ENCODE data around the gene ALDH1B1.

DNA sequence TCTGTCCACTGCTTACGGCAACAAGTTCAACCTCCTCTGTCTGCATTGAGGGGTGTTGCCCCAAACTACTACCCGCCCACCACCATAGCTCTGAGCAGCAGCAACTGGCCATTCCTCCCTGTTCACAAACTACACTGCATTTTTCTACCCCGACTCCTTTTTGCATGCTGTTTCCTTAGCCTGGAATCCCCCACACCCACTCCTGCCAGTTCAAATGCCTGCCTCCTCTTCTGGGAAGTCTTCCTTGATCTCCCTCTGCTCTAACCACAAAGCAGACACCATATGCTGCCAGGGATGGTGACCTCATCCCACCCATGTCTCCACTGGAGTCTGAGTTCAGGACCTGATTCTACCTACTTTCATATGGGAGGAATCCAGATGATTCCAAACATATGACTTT lies 13.3 kb downstream of the ALDH1B1 start:
- no peak for TF ChIP-seq POLR2AphosphoS5 (IDR thresholded peaks at IDR 0.05)
- TF ChIP-seq, protein P1, sequence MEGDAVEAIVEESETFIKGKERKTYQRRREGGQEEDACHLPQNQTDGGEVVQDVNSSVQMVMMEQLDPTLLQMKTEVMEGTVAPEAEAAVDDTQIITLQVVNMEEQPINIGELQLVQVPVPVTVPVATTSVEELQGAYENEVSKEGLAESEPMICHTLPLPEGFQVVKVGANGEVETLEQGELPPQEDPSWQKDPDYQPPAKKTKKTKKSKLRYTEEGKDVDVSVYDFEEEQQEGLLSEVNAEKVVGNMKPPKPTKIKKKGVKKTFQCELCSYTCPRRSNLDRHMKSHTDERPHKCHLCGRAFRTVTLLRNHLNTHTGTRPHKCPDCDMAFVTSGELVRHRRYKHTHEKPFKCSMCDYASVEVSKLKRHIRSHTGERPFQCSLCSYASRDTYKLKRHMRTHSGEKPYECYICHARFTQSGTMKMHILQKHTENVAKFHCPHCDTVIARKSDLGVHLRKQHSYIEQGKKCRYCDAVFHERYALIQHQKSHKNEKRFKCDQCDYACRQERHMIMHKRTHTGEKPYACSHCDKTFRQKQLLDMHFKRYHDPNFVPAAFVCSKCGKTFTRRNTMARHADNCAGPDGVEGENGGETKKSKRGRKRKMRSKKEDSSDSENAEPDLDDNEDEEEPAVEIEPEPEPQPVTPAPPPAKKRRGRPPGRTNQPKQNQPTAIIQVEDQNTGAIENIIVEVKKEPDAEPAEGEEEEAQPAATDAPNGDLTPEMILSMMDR (IDR thresholded peaks at IDR 0.05): no peak
- TF ChIP-seq POLR2A (IDR thresholded peaks at IDR 0.05; ENCODE audit: low read depth): no peak
